GM18517 (cell line): Measurements from ENCODE around the gene ENO2.

Experiments
- ATAC-seq: cut with Tn5 transposase; IDR thresholded peaks from one replicate; pipeline ENCODE4 v1.9.1; 2021; ENCODE audit warnings: mild to moderate bottlenecking, moderate library complexity; ENCODE audit not compliant: unreplicated experiment

Gene ENO2

GRCh38 chr12:6946920-6947374 lies 32.6 kb downstream of the ENO2 start:
- no peak for ATAC-seq

DNA sequence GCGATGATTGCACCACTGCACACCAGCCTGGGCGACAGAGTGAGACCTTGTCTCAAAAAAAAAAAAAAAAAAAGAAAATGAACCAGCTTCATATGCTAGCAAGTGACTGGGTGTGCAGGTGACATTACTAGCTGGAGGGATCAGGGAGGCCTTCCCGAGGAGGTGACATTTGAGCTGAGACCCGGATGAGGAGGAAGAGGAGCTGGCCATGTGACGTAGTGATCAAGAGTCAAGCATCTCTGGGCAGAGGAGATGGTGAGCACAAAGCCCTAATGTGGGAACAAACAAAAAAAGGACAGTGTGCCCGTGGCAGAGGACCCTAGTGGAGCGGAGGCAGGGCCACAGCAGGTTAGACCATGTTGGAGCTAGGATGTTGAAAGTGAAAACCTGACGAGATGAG lies 33.2 kb downstream of the ENO2 start:
- ATAC-seq: no peak

DNA sequence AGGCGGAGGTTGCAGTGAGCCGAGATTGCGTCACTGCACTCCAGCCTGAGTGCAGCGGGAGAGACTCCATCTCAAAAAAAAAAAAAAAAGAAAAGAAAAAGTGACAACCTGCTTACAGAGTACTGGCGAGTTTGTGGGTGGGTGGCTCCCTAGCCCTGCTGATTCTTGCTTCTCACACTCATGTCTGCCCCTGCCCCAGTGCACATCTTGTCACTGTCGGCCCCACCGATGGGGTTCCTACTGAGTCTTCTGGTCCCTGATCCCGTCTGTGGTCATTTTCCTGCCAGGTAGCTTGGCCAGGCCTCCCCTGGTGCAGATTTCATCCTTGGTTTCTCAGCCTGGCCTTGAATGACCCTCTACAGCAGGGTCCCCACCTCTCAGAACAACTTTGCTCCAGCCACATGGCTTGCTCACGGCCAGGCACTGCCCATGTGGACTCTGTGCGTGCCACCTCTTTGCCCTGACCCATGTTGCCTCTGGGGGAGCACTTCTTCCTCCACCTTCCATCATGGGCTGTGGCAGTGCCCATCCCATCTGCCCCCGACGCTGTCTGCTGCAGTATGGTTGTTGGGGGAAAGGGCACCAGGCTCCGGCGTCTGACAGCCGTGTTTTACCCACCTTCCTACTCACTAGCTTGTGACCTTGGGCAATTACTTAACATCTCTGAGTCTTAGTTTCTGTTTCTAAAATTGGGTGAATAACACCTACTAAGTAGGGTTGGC lies 34.7 kb downstream of the ENO2 start:
- no peak for ATAC-seq

GRCh38 chr12:6950401-6950801 lies 36.0 kb downstream of the ENO2 start:
- no peak for ATAC-seq

GRCh38 chr12:6950811-6951540 lies 36.6 kb downstream of the ENO2 start, which contains the start of gene PTPN6:
TSS of gene PTPN6 (plus strand) at chr12:6951356. CDS start at chr12:6951513, 157 bp downstream.
- no peak for ATAC-seq

- ATAC-seq: no peak
Measured at GRCh38 chr12:6951551-6952120, 37.3 kb downstream of the ENO2 start.

DNA sequence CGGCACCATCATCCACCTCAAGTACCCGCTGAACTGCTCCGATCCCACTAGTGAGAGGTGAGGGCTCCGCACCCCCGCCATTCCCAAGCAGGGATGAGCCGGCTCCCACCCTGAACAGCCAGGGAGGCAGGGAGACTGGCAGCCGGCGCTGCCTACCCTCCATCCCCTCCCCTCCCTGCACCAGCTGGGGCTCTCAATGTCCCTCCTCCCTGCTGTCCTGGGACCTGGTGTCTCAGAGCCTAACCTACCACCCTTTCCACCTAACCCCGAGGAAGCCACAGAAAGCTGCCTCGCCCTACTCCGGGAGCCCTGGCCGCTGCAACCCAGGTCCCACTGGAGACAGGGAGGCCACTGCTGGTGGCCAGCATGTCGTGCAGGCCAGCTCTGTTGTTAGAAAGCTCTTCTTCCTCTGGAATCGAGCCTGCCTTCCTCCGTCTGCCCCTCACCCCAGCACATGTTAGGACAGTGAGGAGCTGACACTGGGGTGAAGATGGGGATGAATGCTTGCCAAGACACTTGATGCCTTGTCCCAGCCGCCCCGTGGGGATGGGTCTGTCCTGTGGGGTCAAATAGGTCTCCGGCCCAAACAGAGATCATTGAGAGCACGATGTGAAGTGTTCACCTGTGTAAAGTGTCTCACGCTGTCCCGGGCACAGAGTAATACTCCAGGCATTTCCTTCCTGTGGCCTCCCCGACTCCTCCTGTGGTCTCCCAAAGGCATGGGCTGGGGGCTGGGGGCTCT lies 37.9 kb downstream of the ENO2 start:
- ATAC-seq: no peak

DNA sequence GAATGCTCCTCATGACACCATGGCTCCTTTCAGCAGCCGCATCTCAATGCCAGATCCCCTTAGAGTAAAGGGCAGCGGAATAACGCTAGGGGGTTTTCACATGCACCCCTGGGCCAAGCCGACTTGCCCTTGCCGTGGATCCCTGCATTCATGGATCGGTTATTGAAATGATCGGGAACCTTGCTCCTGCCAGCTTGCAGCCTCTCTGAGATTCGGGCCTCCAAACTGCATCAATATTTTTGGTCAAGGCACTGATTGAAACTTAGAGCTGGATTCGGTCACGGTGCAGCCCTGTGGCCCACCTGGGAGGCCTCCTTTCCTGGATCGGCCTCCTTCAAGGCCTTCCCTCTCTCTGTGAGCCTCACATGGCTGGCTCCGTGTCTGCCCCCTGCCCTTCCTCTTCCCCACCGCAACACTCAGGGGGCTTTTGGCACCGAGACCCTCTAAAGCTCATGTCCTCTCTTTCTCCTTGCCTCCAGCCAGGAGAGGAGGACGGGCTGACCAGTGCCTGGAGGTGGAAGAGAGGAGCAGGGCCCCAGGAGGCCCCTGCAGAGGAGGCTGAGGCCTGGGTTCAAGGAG lies 38.6 kb downstream of the ENO2 start:
- ATAC-seq: no peak

DNA sequence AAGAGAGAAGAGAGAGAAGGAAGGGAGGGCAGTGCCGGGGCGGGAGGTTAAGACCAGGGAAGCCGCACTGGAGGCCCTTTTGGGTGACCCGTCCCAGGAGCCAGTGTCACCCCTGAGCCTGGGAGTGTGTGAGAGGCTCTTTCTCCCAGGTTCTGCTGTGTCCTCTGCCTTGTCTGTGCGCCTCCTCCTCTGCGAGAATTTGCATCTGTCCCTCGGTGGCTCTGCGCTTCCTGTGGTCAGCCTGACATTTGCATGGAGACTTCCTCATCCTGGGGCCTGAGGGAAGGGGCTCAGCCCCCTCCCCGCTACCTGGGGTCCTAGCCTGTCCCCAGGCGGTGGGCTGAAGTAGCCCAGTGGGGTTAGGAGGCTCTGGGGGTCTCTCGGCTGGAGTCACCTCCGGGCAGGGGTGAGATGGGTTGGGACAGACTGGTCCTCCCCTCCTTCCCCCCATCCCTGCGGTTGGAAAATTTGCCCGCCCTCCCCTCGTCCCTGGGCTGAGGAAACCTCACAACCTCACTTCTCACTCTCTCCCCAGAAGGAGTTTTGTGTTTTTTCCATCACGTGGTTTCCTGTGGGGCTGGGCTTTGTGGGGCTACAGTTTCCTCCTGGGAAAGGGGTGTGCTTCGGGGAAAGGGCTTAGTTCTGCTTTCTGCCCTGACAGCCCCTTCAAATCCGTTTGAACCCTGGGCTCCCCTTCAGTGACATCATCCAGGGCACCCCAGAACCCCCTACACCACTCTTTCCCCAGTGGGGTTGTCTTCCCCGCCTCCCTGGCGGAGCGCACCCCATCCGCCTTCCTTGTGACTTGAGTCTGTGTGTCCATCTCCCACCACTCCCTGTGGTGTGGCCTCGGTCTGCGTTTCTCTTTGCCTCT lies 39.3 kb downstream of the ENO2 start:
- ATAC-seq: peak; percentile 48

DNA sequence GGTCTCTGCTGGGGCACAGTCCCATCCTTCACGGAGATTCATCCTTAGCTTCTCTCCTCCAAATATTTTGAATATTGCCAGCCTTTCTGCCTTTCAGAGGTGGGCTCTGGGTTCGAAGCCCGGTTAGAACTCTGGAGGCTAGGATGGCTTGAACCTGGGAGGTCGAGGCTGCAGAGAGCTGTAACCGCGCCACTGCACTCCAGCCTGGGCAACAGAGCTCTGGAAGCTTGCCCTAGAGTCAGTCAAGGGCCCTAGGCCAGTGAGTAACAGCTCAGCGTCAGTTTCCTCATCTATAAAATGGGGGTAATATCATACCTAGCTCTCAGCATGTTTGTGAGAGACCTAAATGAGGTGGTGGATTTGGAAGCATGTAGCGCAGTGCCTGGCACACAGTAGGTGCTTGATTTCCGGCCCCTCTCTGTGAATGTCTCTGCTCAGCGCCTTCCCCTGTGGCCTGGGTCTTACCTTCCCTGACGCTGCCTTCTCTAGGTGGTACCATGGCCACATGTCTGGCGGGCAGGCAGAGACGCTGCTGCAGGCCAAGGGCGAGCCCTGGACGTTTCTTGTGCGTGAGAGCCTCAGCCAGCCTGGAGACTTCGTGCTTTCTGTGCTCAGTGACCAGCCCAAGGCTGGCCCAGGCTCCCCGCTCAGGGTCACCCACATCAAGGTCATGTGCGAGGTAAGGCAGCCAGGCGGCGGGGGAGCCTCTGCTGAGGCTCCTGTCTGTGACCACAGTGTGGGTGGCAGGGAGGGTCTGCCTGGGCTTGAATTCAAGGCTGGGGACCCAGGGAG lies 40.1 kb downstream of the ENO2 start:
- no peak for ATAC-seq

- no peak for ATAC-seq
Measured at GRCh38 chr12:6955108-6956020, 41.0 kb downstream of the ENO2 start.

DNA sequence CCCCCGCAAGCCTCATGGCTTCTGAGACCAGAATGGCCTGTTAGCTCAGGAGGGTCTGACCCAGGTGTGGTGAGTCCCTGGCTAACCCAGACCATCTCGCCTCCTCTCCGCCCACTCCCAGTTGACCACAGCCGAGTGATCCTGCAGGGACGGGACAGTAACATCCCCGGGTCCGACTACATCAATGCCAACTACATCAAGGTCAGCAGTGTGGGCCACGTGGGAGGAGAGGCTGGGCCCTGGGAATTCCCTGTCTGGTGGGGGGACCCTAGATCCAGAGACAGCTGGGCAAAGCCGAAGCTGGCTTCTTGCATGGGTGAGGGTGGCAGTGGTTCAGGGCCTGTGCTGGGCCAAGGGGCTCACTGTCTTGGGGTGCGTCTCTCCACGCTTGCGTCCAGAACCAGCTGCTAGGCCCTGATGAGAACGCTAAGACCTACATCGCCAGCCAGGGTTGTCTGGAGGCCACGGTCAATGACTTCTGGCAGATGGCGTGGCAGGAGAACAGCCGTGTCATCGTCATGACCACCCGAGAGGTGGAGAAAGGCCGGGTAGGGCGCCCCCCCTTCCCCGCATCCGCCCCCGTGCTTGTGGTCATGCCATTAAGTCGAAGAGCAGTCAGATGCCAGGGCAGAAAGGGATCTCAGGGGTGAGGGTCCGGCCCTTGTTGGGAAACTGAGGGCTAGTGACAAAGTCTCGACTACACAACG lies 41.8 kb downstream of the ENO2 start:
- ATAC-seq: no peak

DNA sequence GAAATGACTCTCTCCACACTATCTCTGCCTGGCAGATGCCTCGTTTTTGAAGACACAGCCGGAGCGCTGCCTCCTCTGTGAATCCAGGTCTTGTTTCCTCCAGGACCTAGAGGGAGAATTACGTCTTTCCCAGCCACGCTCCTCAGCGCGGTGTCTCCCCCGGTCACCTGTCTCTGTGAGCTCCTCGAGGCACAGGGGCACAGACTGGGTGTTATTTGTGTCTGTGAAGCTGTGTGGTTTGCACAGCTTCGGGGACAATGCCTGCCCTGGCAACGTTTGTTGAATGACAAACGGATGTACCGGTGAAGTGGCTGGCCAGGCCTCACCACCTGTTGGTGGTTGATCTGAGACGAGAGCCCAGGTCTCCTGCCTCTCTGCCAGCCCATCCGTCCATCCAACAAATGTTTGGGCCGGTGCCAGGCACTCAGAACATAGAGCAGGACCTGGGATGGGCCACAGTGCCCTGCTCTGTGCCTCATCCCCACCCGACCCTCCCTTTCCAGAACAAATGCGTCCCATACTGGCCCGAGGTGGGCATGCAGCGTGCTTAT lies 42.8 kb downstream of the ENO2 start:
- no peak for ATAC-seq

- ATAC-seq: no peak
Measured at GRCh38 chr12:6957741-6958608, 43.6 kb downstream of the ENO2 start.

DNA sequence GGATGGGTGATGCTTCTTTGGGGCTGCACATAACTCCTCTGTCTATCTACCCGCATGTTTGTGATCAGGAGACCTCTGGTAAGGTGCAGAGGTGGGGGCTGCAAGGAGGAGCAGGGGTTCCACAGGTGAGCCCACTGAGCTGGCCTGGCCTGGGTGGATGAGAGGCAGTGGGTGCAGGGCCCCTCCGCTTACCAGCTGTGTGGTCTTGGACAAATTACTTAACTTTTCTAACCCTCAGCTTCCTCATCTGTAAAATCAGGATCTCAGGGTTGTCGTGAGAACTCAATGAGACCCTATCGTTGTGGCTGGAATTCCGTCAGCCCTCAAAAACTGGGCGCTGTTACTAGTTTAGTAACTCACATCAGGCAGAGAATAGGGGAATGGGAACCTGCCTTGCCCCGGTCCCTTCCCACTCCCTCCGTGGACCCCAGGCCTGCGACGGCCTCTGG lies 44.3 kb downstream of the ENO2 start:
- no peak for ATAC-seq
